ENCODE results near the gene ADAM10.
A peak's percentile ranks its signal among the peaks of the same experiment; 100 is the strongest.

ADAM10 gene

DNA sequence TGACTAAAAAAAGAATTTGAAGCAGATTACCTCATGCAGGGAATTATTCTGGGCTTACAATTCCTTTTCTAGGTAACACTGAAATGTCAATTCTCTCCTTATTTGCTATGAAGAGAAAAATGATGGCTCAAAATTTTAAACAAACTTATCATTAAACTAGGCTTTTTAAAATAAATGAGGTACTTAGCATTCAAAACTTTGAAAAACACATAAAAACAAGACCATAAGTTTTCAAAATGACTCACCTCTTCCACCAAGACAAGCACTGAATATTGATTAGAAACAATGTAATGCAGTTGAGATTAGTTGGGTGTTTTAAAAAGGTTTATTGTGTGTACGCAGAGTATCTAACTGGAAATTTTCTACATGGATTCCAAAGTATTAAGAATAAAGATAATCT is 154.6 kb downstream of the ADAM10 start:
- DNase-seq (ENCODE audit: low read depth) = no peak
- H3K4me3 ChIP-seq (ENCODE audit: low read depth, low read length) = no peak overlapping the region
- TF ChIP-seq CTCF (conservative IDR thresholded peaks at IDR 0.05; ENCODE audit: low read depth, low read length) = no peak

DNA sequence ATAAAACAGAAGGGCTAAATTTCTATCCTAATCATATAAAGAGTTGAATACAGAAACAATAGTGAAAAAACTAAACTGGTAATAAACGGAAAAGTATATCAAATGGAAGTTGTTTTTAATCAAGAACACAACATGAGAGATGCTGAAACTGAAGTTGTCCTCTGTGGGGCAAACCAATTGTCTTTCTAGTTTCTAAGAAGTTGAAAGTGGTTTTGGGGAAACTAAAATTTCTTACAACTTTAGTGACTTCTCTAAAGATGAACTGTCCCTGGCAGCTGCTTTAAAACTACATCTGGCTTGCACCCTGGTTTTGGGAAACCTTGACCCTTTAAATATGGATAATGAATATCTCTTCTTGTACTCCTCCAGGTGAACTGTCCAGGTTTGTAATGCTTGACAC is 155.6 kb downstream of the ADAM10 start:
- H3K4me3 ChIP-seq (ENCODE audit: low read depth, low read length) = no peak overlapping the region
- TF ChIP-seq CTCF (conservative IDR thresholded peaks at IDR 0.05; ENCODE audit: low read depth, low read length) = no peak
- no peak for DNase-seq (ENCODE audit: low read depth)

DNA sequence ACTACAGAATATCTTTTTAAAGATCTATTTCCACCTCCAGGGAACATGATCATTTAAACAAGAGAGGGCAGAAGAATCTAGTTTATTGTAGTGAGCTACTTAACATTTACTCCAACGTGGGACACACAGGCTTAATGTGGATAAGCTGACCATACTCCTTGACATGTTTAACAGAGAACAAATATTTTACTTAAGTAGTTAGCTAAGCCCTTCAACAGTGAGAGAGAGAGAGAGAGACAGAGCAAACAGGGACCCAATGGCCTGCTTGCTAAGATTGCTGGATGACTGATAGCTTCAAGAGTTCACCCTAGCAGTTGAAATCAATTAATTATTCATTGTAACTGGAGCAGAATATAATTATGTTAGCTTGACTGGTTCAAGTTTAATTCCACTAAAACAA is 158.6 kb downstream of the ADAM10 start:
- DNase-seq (ENCODE audit: low read depth) = no peak
- no peak for TF ChIP-seq CTCF (conservative IDR thresholded peaks at IDR 0.05; ENCODE audit: low read depth, low read length)
- H3K4me3 ChIP-seq (ENCODE audit: low read depth, low read length) = no peak overlapping the region

- no peak for TF ChIP-seq CTCF (conservative IDR thresholded peaks at IDR 0.05; ENCODE audit: low read depth, low read length)
- no peak overlapping the region for H3K4me3 ChIP-seq (ENCODE audit: low read depth, low read length)
- no peak for DNase-seq (ENCODE audit: low read depth)
Measured at GRCh38 chr15:58590236-58590635, 159.3 kb downstream of the ADAM10 start.

- no peak for TF ChIP-seq CTCF (conservative IDR thresholded peaks at IDR 0.05; ENCODE audit: low read depth, low read length)
- DNase-seq (ENCODE audit: low read depth) = no peak
- H3K4me3 ChIP-seq (ENCODE audit: low read depth, low read length) = no peak overlapping the region
Measured at GRCh38 chr15:58589047-58589446, 160.5 kb downstream of the ADAM10 start.

GRCh38 chr15:58588096-58588495 is 161.4 kb downstream of the ADAM10 start:
- no peak for TF ChIP-seq CTCF (conservative IDR thresholded peaks at IDR 0.05; ENCODE audit: low read depth, low read length)
- H3K4me3 ChIP-seq (ENCODE audit: low read depth, low read length) = no peak overlapping the region
- no peak for DNase-seq (ENCODE audit: low read depth)

- TF ChIP-seq CTCF (conservative IDR thresholded peaks at IDR 0.05; ENCODE audit: low read depth, low read length) = no peak
- H3K4me3 ChIP-seq (ENCODE audit: low read depth, low read length) = no peak overlapping the region
Measured at GRCh38 chr15:58587486-58587885, 162.0 kb downstream of the ADAM10 start.

More at GRCh38 chr15:58587486-58587885, 162.0 kb downstream of the ADAM10 start:
- peak; percentile 17 for DNase-seq (ENCODE audit: low read depth)
